MM.1S (cell line): ENCODE data around the gene BRWD1.

Experiments
- DNase-seq: peaks from one replicate; pipeline ENCODE4 v3.0.0-alpha.2; 2015
- H2AFZ ChIP-seq: fragments of 300-600 bp; sonication (generic); 2 replicates; pipeline ENCODE4 v1.6.0; 2016; ENCODE audit warnings: antibody characterized with exemption, low read length
- H3F3A ChIP-seq: fragments of 300-600 bp; sonication (generic); 2 replicates; pipeline ENCODE4 v1.6.1; 2016; ENCODE audit warnings: mild to moderate bottlenecking, antibody characterized with exemption, low read length, moderate library complexity, mixed read lengths; ENCODE audit not compliant: insufficient read depth
- H3K27ac ChIP-seq: fragments of 300-600 bp; sonication (generic); 2 replicates; pipeline ENCODE4 v1.5.1; 2016; ENCODE audit warnings: mild to moderate bottlenecking, low read length
- H3K27me3 ChIP-seq: fragments of 300-600 bp; sonication (generic); replicated peaks from 2 replicates; pipeline ENCODE4 v1.6.0; 2016; ENCODE audit warnings: low read length; ENCODE audit not compliant: insufficient read depth
- H3K36me3 ChIP-seq: fragments of 300-600 bp; sonication (generic); replicated peaks from 2 replicates; pipeline ENCODE4 v1.6.1; 2016; ENCODE audit warnings: mild to moderate bottlenecking, low read length, mixed read lengths; ENCODE audit not compliant: insufficient read depth
- H3K4me1 ChIP-seq: fragments of 300-600 bp; sonication (generic); 2 replicates; pipeline ENCODE4 v1.6.1; 2016; ENCODE audit warnings: low read length, mixed read lengths
- H3K4me2 ChIP-seq: fragments of 300-600 bp; sonication (generic); 2 replicates; pipeline ENCODE4 v1.6.0; 2016; ENCODE audit warnings: low read depth, low read length
- H3K4me3 ChIP-seq: fragments of 300-600 bp; sonication (generic); 2 replicates; pipeline ENCODE4 v1.5.1; 2016; ENCODE audit warnings: low read length, mixed read lengths
- H3K79me2 ChIP-seq: fragments of 300-600 bp; sonication (generic); 2 replicates; pipeline ENCODE4 v1.6.1; 2016; ENCODE audit warnings: mixed run types, low read length, mixed read lengths
- H3K9ac ChIP-seq: fragments of 300-600 bp; sonication (generic); 2 replicates; pipeline ENCODE4 v1.6.1; 2016; ENCODE audit warnings: low read length, mixed read lengths
- H3K9me2 ChIP-seq: fragments of 300-600 bp; sonication (generic); replicated peaks from 2 replicates; pipeline ENCODE4 v1.6.1; 2016; ENCODE audit warnings: mild to moderate bottlenecking, low read length, mixed read lengths; ENCODE audit not compliant: insufficient read depth
- H3K9me3 ChIP-seq: fragments of 300-600 bp; sonication (generic); replicated peaks from 2 replicates; pipeline ENCODE4 v1.6.1; 2016; ENCODE audit warnings: mild to moderate bottlenecking, low read length, mixed read lengths; ENCODE audit not compliant: insufficient read depth
- H4K20me1 ChIP-seq: fragments of 300-600 bp; sonication (generic); 2 replicates; pipeline ENCODE4 v1.6.1; 2016; ENCODE audit warnings: mild to moderate bottlenecking, low read length, moderate library complexity, mixed read lengths; ENCODE audit not compliant: insufficient read depth
- EZH2 ChIP-seq: fragments of 300-600 bp; sonication (generic); optimal IDR thresholded peaks from 2 replicates; pipeline ENCODE3; 2017; ENCODE audit warnings: low read depth, mild to moderate bottlenecking, antibody characterized with exemption, low read length, mixed read lengths
- EZH2phosphoT487 ChIP-seq: fragments of 300-600 bp; sonication (generic); IDR thresholded peaks from 2 replicates; pipeline ENCODE4 v1.6.1; 2018; ENCODE audit warnings: antibody characterized with exemption, low read length
- TF ChIP-seq, protein P1 (sequence below): fragments of 300-600 bp; sonication (generic); IDR thresholded peaks from 2 replicates; pipeline ENCODE4 v1.5.1; 2016; ENCODE audit warnings: antibody characterized with exemption, low read length, mixed read lengths

Gene BRWD1

DNA sequence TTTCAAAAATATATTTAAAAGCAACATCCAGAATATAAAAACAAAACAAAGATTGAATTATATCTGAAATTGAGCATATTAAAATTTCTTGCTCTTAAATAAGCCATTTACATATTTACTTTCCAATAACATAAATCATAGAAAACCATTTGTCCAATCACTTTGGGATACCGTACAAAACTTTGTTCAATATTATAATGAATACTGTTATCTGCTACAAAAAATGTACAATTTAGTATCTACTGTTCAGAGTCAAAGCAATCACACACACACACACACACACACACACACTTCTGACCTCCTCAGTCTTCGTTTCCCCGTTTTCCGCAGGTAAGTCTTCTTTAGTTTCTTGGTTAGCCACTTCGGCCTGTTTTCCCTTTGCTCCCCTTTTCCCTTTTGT lies 31.4 kb upstream of the BRWD1 start:
- Histone ChIP-seq H3F3A (peaks cover 27% of the 10 kb centered on the region), H3K9ac (no peak overlapping the region), H2AFZ (no peak overlapping the region), H3K4me2 (no peak overlapping the region), H3K4me1 (peaks cover 8% of the 10 kb centered on the region), H3K9me2 (no peaks in the 10 kb centered on the region), H3K27ac (no peak overlapping the region), H3K36me3 (peaks cover 47% of the 10 kb centered on the region), H3K79me2 (peaks cover 52% of the 10 kb centered on the region), H3K4me3 (no peak overlapping the region), H3K27me3 (no peaks in the 10 kb centered on the region), H3K9me3 (no peaks in the 10 kb centered on the region), H4K20me1 (peaks cover 20% of the 10 kb centered on the region)
- DNase-seq = no peak
- no peak for TF ChIP-seq EZH2phosphoT487
- TF ChIP-seq, protein P1, sequence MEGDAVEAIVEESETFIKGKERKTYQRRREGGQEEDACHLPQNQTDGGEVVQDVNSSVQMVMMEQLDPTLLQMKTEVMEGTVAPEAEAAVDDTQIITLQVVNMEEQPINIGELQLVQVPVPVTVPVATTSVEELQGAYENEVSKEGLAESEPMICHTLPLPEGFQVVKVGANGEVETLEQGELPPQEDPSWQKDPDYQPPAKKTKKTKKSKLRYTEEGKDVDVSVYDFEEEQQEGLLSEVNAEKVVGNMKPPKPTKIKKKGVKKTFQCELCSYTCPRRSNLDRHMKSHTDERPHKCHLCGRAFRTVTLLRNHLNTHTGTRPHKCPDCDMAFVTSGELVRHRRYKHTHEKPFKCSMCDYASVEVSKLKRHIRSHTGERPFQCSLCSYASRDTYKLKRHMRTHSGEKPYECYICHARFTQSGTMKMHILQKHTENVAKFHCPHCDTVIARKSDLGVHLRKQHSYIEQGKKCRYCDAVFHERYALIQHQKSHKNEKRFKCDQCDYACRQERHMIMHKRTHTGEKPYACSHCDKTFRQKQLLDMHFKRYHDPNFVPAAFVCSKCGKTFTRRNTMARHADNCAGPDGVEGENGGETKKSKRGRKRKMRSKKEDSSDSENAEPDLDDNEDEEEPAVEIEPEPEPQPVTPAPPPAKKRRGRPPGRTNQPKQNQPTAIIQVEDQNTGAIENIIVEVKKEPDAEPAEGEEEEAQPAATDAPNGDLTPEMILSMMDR = no peak
- no peak for TF ChIP-seq EZH2

DNA sequence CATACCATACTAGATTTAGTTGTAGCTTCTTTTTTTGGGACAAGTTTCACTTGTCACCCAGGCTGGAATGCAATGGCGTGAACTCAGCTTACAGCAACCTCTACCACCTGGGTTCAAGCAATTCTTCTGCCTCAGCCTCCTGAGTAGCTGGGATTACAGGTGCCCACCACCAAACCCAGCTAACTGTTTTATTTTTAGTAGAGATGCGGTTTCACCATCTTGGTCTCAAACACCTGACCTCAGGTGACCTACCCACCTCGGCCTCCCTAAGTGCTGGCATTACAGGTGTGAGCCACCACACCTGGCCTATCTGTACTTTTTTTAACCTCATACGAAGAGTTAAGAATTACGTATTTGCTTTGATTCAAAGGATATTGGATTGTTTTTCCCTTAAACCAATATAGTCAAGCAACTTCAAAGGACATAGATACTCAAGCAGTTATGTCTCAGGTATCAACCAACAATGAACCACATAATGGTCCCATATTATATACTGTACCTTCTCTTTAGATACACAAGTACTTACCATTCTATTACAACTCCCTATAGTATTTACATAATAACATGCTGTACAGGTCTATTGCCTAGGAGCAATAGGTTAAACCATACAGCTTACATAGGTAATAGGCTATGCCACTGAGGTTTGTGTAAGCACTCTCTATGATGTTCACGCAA lies 28.0 kb upstream of the BRWD1 start:
- Histone ChIP-seq H2AFZ (no peak overlapping the region), H3K9me3 (no peaks in the 10 kb centered on the region), H3K4me1 (peaks cover under 1% of the 10 kb centered on the region), H3K79me2 (peaks cover 30% of the 10 kb centered on the region), H3K27ac (no peak overlapping the region), H3K4me2 (no peak overlapping the region), H3K4me3 (no peak overlapping the region), H3K9me2 (no peaks in the 10 kb centered on the region), H3K36me3 (peaks cover 40% of the 10 kb centered on the region), H4K20me1 (peaks cover 10% of the 10 kb centered on the region), H3F3A (peaks cover 21% of the 10 kb centered on the region), H3K27me3 (no peaks in the 10 kb centered on the region), H3K9ac (no peak overlapping the region)
- no peak for TF ChIP-seq EZH2phosphoT487
- TF ChIP-seq, protein P1 = no peak
- TF ChIP-seq EZH2 = no peak
- no peak for DNase-seq

DNA sequence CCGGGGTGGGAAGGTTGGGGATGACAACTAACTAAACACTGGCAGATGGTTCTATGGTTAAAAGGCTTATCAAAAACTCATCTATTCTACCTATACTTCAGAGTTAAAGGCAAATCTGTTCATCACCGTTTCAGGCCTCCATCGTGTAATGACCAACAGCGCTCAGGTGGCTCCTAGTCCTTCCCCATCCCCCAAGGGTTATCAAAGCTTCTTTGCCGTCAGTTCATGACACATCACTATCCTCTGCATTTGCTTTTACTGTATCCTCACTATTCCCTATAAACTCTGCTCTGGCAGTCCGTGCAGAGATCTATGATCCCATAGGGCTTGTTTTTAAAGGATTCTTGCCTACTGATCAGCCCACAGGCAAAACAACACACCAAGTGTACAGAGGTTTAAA lies 27.3 kb upstream of the BRWD1 start:
- H3K27ac ChIP-seq = no peak overlapping the region

More for the DNA sequence above, 27.3 kb upstream of the BRWD1 start:
- no peak for DNase-seq
- H3K9ac ChIP-seq = no peak overlapping the region
- H3F3A ChIP-seq = peaks cover 21% of the 10 kb centered on the region
- H3K9me2 ChIP-seq = no peaks in the 10 kb centered on the region
- no peaks in the 10 kb centered on the region; the same call in 1 of the 2 replicates for H3K4me1 ChIP-seq
- H3K79me2 ChIP-seq = peaks cover 23% of the 10 kb centered on the region
- H3K36me3 ChIP-seq = peaks cover 33% of the 10 kb centered on the region
- H4K20me1 ChIP-seq = peaks cover 5% of the 10 kb centered on the region
- no peaks in the 10 kb centered on the region for H3K9me3 ChIP-seq
- no peak overlapping the region for H3K4me3 ChIP-seq
- no peaks in the 10 kb centered on the region for H3K27me3 ChIP-seq
- H2AFZ ChIP-seq = no peak overlapping the region
- no peak overlapping the region for H3K4me2 ChIP-seq
- TF ChIP-seq EZH2 (no peak), EZH2phosphoT487 (no peak)
- TF ChIP-seq, protein P1 = no peak
